HG02885 (cell line): ENCODE measurements around the gene IFFO2.
"Not testable (repeated sequence)": the region's sequence is repeated elsewhere in the genome, so short reads cannot be mapped to it uniquely, and the experiment has no call there.

Experiments used
- ATAC-seq: cut with Tn5 transposase; IDR thresholded peaks from one replicate; pipeline ENCODE4 v1.9.1; 2021; ENCODE audit warnings: mild to moderate bottlenecking; ENCODE audit not compliant: unreplicated experiment, poor library complexity

IFFO2 gene

DNA sequence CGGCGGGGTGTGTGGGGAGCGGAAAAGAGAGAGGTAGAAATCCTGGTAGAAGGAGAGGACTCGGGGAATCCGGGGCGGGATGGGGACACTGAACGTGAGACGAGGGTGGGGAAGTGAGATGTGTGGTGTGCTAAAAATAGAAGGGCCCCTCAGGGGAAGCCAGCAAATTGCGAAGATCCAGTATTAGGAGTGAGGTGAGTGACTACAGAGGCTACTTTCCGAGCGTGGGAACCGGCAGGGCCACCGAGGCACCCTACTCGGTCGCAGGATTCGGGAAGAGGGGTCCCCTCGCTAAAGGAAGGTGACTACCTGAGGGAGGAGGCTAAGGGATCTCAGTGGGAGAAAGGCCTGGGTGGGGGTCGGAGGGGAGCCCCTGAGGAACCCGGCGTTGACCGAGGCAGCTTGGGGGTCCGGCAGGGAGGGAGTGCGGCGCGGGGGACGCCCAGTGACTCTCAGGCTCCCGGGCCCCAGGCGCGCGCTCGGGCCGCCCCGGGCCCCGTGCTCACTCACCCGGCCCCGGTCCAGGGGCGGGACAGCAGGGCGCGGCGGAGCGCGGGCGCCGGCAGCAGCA, 54.4 kb downstream of the IFFO2 start:
- no peak for ATAC-seq

DNA sequence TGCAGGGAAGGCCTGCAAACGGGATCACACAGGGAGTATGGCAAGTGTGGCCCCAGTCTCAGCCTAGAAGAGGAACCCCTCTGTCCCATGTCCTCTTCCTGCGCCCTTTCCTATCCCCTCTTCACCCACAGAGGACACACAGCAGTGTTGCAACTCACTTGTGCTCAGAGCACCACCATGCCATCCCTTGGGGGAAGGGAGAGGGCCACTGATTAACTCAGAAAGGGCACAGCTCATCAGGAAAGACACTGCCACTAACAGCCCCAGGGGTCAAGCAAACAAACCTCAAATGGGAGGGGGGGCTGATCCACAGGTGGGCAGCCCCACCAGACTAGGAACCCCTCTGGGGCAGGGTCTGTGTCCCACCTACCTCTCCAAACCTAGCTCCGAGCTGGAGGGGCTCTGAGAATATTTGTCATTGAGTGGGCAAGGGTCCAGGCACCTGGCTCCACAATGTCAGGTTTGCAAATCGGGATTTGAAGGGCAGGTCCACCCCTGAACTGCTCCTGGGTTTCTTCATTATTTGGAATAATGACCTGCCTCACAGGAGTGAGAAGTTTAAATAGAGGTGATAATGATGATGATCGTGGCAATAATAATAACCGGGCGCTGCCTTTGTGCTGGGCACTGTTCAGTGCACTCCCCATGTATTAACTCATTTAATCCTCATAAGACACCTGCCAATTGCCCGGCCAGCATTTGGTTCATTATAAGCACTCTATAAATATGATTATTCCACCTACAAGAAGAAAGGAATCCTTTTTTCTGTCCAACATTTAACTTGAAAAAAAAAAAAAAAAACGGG, 55.1 kb downstream of the IFFO2 start:
- no peak for ATAC-seq

DNA sequence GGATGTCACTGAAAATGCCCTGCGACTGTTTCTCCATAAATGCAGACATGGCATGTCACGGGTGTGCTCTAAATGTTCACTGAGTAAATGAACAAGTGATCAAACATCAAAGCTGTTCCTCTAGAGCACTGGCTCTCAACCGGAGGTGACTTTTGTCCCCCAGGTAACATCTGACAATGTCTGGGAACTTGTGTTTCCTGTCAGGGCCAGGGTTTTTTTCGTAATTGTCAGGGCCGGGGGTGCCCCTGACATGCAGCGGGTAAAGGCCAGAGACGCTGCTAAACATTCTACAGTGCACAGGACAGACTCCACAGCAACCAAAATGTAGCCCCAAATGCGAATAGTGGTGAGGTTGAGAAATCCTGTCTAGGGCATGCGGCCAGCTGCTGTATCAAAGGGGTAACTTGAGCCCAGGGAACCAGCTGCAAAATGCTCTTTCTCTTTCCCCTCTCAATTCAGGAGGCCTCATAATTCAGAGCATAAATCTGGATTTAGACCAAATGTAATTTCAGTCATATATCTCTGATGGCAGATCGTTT, 56.1 kb downstream of the IFFO2 start:
- ATAC-seq = no peak

DNA sequence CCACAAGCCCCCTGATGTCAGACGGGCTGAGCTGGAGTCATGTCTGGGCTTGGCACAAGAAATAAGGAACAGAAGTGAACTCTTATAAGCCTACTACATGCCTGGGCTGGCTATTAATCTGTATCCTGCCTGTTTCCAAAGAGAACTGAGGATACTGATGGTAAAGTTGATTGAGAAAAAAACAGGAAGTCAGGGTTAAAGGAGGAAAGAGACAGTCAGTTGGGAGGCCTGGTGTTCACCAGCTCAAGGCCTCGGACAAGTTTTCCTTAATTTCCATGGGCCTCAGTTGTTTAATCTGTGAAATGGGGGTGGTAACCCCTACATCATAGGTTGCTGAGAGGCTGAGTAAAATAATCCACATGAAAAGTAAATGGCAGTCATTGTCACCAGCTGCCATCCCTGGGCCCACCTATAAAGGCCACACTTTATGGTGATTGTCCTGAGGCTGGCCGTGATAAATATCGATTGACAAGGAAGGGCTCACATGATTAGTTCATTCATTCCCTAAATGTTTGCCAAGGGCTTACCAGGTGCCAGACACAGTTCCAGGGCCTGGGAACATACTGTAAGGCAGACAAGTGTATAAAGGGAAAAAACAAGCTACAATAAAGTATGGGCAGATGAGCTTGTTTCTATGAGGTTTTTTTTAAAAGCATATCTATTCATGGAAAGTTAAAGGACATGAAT, 57.0 kb downstream of the IFFO2 start:
- no peak for ATAC-seq

DNA sequence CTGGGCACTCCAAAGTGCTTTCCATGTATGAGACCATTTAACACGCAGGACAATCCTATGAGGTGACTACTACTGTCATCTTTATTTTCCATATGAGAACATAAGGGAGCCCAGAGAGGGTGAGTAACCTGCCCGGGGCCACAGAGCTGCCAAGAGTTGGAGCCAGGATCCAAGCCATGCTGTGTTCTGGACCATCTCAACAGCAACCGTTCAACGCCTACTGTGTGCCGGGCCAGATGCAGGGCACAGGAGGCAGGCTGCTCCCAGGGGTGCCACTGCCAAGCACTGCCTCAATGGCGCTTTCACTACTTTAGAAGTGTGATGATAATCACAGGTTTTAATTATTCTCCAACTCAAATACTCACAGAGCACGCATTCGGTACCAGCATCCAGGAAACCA, 57.9 kb downstream of the IFFO2 start:
- no peak for ATAC-seq

DNA sequence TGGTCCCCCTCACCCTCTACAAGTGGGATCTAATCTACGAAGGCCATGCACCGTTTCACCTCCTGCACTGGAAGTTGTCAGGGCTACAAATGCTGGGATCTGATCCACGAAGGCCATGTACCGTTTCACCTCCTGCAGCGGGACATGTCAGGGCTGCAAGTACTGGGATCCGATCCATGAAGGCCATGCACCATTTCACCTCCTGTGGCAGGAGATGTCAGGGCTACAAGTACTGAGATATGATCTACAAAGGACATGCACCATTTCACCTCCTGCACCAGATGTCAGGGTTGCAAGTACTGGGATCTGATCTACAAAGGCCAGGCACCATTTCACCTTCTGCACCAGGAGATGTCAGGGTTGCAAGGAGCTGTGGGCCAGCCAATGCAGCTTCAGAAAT, 61.2 kb downstream of the IFFO2 start:
- no peak for ATAC-seq

GRCh38 chr1:18893120-18893519, 63.4 kb downstream of the IFFO2 start:
- no peak for ATAC-seq

DNA sequence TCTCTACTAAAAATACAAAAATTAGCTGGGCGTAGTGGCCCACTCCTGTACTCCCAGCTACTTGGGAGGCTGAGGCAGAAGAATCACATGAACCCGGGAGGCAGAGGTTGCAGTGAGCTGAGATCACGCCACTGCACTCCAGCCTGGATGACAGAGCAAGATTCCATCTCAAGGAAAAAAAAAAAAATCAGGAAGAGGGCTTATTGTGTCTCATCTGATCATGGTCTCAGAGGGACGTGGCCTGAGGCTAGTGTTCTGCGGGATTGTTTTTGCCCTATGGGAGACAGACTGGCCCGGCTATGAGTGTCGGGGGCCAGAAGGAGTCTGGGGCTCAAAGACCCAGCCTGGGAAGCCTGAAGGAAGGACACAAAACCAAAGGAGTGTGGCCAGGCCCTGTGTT, 64.6 kb downstream of the IFFO2 start:
- ATAC-seq = not testable (repeated sequence)

- ATAC-seq = no peak
Observed at GRCh38 chr1:18891426-18891780, 65.1 kb downstream of the IFFO2 start.

DNA sequence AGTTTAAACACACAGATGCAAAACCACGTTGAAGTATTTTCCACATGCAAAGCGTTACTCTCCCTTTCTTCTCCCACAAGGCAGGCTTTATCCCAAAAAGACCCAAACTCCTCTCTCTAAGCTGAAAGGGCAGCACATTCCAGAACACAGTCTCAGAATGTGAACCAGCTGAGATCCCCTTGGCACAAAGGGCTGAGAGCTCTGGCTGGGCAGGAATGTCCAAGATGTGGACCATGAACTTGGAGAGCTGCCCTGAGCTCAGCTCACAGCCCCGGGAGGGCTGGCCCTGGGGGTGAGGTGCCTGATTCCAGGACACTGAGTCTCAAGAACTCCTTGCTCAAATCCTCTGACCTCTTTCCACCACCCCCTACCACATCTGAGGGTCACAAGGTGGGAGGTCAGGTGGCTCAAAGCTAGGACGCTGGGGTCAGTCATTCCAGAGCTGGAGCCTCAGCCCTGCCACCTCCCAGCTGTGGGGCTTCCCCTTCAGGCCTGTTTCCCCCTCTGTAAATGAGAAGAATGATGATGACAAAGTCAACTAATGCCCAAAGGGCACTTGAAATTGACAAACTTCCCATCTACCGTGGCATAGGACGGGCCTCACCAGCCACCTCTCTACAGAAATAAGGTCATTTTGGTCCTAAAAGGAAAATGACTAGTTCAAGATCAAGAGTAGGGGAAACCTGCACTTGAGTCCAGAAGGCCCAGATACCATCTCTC, 65.6 kb downstream of the IFFO2 start:
- ATAC-seq = no peak

GRCh38 chr1:18886003-18886335, 70.5 kb downstream of the IFFO2 start:
- ATAC-seq = no peak

DNA sequence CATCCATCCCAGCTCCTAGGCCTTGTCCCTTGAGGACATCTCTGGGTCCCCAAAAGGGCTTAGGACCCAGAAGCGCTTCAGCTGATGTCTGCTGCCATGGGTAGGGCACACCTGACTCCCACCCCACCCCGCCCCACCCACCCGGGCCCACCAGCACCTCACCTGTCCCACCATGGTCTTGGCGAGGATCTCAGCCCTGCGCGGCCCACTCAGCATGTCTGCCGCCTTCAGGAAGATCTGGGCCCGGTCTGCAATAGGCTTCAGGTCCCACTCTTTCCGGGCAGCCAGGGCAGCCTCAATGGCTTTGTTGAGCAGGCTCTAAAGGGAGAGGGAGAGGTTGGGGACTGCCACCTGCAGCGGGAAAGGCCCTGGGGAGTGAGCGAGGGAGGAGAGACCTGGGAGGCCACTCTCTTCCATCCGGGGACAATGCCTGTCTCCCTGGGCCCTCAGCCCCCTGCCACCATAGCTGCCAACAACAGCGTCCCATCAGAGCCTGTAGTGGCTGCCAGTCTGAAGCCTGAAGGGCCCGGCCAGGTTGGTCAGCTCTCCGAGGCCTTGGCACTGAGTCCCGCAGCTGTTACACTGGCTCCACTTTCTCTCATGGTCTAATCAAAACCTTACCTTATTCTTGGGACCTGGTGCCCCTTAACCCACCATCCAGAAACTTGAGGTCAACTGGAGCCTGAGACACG, 71.0 kb downstream of the IFFO2 start:
- ATAC-seq = no peak

GRCh38 chr1:18884727-18885126, 71.7 kb downstream of the IFFO2 start:
- ATAC-seq = no peak

GRCh38 chr1:18884419-18884717, 72.1 kb downstream of the IFFO2 start:
- ATAC-seq = no peak

DNA sequence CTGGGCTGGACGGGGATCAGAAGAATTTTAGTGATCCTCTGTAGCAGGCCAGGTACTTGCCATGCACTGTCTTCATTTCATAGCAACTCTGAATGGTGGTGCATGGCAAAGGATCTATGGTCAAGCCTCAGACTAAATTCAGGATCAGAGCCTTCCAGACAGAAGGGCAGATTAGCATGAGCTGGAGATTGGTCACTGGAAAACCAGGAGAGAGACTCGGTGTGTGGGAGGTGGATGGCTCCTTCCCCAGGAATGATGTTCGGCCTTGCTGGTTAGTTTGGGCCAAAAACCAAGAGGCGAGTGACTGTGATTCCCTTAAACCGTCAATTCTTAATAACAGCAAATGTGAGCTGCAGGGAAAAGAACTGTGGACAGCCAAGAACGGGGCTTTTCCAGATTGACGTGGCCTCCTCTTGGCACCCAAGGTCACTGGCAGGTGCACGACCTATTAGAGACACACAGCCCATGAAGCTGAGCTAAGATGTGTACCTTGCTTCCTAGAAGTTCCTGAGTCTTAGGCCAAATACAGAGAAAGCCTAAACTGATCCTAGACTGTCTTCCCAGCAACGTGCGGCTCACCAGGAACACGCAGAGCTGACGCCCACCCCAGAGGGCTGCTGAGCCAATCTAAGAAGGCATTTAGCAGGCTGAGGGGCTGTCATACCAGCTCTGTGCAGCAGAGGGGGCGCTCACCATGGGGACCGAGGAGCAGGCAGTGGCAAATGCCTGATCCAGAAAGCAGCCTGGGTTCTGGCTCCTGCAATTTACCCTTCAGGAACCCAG, 72.6 kb downstream of the IFFO2 start:
- ATAC-seq = no peak

DNA sequence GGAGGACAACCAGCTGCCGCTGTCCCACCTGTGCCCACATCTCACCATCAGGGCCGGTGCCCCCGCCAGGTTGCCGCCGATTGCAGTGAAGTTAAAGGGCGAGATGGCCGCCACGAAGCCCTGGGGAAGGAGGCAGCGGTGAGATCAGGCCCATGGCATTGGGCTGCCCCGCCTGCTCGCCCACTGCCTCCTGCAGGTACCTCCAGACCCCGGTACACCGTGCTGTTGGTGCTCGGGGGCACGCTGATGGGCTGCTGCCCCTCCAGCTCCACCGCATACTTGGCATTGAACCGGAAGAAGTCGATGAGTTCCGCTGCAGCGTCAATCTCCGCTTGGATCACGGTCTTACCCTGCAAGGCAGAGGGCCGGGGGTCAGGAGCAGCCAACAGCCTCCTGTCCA, 73.4 kb downstream of the IFFO2 start:
- ATAC-seq = no peak

GRCh38 chr1:18882486-18882885, 74.0 kb downstream of the IFFO2 start:
- ATAC-seq = no peak

GRCh38 chr1:18881642-18882431, 74.6 kb downstream of the IFFO2 start:
- no peak for ATAC-seq

DNA sequence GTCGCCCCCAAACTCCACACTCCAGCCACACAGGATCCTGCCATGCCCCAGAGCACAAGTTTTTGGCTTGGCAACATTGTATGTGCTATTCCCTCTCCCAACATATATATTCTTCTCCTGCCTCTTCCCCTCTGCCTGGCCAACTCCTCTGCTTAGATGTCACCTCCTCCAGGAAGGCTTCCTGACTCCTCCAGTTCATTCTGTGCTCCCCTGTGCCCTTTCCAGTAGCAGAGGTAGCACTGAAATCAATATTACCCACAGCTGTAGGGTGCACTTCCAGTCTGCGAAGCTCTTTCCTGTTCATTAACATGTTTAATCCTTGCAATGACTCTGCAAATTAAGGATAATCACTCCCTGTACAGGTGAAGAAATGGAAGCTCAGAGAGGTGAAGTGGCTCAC, 75.3 kb downstream of the IFFO2 start:
- ATAC-seq = no peak
